Measurements from ENCODE around the gene COPA.

- TF ChIP-seq CTCF (IDR thresholded peaks at IDR 0.05) (no peak), POLR2A (IDR thresholded peaks at IDR 0.05) (no peak), POLR2AphosphoS5 (IDR thresholded peaks at IDR 0.05) (no peak), EP300 (IDR thresholded peaks at IDR 0.05) (no peak)
These were observed 33.5 kb downstream of the COPA start for GRCh38 chr1:160309571-160309970.

All from stomach (tissue), 4 donors.